Measurements from ENCODE around the gene PAK1IP1.

DNA sequence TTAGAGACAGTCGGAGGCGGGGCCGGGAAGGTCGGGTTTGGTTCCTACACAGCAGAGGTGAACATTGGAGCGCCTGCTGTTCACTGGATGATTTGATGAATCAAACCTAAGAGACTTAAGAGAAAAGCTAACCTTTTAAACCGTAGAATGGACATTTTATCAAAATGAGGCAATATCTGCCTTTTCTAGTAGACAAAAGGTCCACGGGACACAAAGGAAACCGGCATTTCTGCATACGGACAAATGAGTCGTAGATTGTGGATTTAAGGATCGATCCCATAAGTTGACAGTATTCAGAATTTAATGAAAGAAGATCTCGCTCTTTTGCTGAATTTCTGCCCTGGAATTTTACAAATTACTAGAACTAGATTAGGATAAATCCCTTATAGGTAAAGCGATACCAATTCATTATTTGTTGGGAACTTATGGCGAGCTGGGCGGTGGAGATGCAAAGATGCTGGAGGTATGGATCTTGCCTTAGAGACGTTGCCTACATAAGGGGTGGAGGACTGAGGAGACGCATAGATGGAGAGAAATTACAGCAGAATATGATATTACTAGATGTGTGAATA, 400 bp downstream of the PAK1IP1 start:
- TF ChIP-seq, protein P1, sequence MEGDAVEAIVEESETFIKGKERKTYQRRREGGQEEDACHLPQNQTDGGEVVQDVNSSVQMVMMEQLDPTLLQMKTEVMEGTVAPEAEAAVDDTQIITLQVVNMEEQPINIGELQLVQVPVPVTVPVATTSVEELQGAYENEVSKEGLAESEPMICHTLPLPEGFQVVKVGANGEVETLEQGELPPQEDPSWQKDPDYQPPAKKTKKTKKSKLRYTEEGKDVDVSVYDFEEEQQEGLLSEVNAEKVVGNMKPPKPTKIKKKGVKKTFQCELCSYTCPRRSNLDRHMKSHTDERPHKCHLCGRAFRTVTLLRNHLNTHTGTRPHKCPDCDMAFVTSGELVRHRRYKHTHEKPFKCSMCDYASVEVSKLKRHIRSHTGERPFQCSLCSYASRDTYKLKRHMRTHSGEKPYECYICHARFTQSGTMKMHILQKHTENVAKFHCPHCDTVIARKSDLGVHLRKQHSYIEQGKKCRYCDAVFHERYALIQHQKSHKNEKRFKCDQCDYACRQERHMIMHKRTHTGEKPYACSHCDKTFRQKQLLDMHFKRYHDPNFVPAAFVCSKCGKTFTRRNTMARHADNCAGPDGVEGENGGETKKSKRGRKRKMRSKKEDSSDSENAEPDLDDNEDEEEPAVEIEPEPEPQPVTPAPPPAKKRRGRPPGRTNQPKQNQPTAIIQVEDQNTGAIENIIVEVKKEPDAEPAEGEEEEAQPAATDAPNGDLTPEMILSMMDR (IDR thresholded peaks at IDR 0.05) = no peak
- no peak for TF ChIP-seq POLR2A (IDR thresholded peaks at IDR 0.05)

All from right lobe of liver (tissue), 4 donors.